Psoas muscle (tissue), 8 donors: ENCODE data around the gene RICTOR. TPM values are rescaled to one million over a fixed set of nuclear protein-coding genes. Genes with fewer than 3 reads are reported as not detected.
A peak's percentile ranks its signal among the peaks of the same experiment; 100 is the strongest.

ENCODE experiments used
- ATAC-seq, 4 donors: fragments of 200-7000 bp; cut with Tn5 transposase; one replicate each; pipeline ENCODE4 v1.9.1; 2020; ENCODE audit warnings: moderate library complexity in 3 of 4, mild to moderate bottlenecking in 2 of 4
- DNase-seq, 2 donors: peaks; one replicate each; pipeline ENCODE4 v3.0.0-alpha.2; 2020
- H3K27ac ChIP-seq: fragments of 200-600 bp; one replicate; pipeline ENCODE4 v1.8.0; 2022
- H3K27me3 ChIP-seq, 3 donors: fragments of 200-600 bp in 1 of 3; one replicate each; pipeline versions ENCODE4 v1.6.1 to v1.8.0; 2013 to 2022; ENCODE audit warnings: low read length in 2 of 3, mild to moderate bottlenecking in 2 of 3, moderate library complexity in 1 of 3; ENCODE audit not compliant: insufficient read depth in 3 of 3
- H3K36me3 ChIP-seq, 2 donors: fragments of 200-600 bp in 1 of 2; one replicate each; pipeline versions ENCODE4 v1.6.1 to v1.8.0; 2013 to 2022; ENCODE audit warnings: low read depth in 1 of 2, mild to moderate bottlenecking in 1 of 2, moderate library complexity in 1 of 2; ENCODE audit not compliant: insufficient read depth in 1 of 2
- H3K4me1 ChIP-seq: fragments of 200-600 bp; one replicate; pipeline ENCODE4 v1.8.0; 2022
- H3K4me3 ChIP-seq: fragments of 200-600 bp; one replicate; pipeline ENCODE4 v1.8.0; 2022; ENCODE audit warnings: mild to moderate bottlenecking
- H3K9me3 ChIP-seq: fragments of 200-600 bp; one replicate; pipeline ENCODE4 v1.8.0; 2022
- WGBS, 3 donors: extraction: QIAGEN DNeasy Blood & Tissue Kit; methylation state at CpG; one replicate each; pipeline versions ENCODE4 v1.1.6 to v1.1.7; 2013; 5-methylcytosine and 5-hydroxymethylcytosine counted together
- intact Hi-C, 2 donors: fragments of 100-400 bp; cut with DNase I; formaldehyde crosslinking; loops; one replicate each; pipeline versions ENCODE4 v1.11.0 to v1.14.2; 2022
- polyA plus RNA-seq, 3 donors: library from polyadenylated mRNA; stranded (reverse); fragments of 200-250 nt; gene quantifications; one replicate each; pipeline ENCODE4 v1.2.3, GENCODE V29; 2013
- total RNA-seq, 4 donors: library from RNA; stranded (reverse); fragmentation: NEBNext Ultra II Directional in 2 of 4; extraction: Animal tissue kit (Norgen Biotek cat#: 25700) in 2 of 4; gene quantifications; one replicate each; pipeline versions ENCODE4 v1.2.1 to v1.2.4, GENCODE V29; 2021 to 2023
- TF ChIP-seq, protein P1 (sequence below): fragments of 200-600 bp; IDR thresholded peaks from one replicate; pipeline ENCODE4 v1.8.0; 2022; ENCODE audit warnings: antibody characterized with exemption
- donor health status: healthy with polysubstance abuse.
- donor health status: DM: no; HTN: no; CAD: no; lungs with moderate emphysema.
- donor health status: Bipolar disorder and iron deficiency.
- donor health status: healthy.
- donor health status: DM: yes; HTN: yes; CAD: no.
- donor health status: DM: no; HTN: no; CAD: no.
- donor health status: DM: no; HTN: no; CAD: no.
- donor health status: DM: yes; HTN: yes; CAD: no.

The RICTOR gene
- total and polyA plus RNA-seq, 7 donors: 2.7 to 46.7 (median 34.0) TPM

DNA sequence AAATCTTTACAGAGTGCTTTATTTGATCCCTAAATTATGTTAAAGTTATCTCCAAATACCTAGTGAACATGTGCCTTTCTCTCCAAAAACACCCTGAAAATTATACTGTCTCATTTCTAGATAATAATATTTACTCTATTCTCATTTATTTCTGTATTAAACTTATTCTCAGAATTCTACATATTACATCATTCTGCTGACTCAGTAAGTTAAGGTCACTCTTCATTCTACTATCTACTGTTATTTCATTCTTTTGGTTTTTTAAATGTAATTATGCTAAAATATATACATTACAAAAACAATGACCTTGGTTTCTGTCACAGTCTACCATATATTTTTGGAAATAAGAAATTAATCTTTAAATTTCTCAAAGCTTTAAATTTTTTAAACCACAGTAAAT lies 96.2 kb downstream of the RICTOR start:
- ATAC-seq: no peak
- H3K36me3 ChIP-seq: peaks cover 6 to 79% of the 10 kb centered on the region in 2 donors

DNA sequence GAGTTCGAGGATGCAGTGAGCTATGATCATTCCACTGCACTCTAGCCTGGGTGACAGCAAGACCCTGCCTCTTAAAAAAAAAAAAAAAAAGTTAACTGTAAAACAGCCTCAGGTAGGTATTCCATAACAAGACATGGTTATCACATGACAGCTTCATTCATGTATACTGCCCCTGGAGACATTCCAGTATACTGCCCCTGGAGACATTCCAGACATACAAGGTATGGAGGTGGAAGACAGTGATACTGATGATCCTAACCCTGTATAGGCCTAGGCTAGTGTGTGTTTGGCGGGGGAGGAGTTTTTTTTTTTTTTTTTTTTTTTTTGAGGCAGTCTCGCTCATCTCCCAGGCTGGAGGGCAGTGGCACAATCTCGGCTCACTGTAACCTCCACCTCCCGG lies 105.5 kb downstream of the RICTOR start:
- DNase-seq (no peak), ATAC-seq (peak in 1 of 4 donors; percentile 41)
- no peaks in the 10 kb centered on the region for H3K4me1 ChIP-seq
- TF ChIP-seq, protein P1, sequence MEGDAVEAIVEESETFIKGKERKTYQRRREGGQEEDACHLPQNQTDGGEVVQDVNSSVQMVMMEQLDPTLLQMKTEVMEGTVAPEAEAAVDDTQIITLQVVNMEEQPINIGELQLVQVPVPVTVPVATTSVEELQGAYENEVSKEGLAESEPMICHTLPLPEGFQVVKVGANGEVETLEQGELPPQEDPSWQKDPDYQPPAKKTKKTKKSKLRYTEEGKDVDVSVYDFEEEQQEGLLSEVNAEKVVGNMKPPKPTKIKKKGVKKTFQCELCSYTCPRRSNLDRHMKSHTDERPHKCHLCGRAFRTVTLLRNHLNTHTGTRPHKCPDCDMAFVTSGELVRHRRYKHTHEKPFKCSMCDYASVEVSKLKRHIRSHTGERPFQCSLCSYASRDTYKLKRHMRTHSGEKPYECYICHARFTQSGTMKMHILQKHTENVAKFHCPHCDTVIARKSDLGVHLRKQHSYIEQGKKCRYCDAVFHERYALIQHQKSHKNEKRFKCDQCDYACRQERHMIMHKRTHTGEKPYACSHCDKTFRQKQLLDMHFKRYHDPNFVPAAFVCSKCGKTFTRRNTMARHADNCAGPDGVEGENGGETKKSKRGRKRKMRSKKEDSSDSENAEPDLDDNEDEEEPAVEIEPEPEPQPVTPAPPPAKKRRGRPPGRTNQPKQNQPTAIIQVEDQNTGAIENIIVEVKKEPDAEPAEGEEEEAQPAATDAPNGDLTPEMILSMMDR: no peak
- H3K36me3 ChIP-seq: peaks cover 0 to 93% of the 10 kb centered on the region in 2 donors
- H3K4me3 ChIP-seq: no peak overlapping the region
- no peak overlapping the region for H3K27ac ChIP-seq
- intact Hi-C loops: no loop called here
- 98 to 100% (median 99%) methylated on average over 5 of the region's 5 CpGs for WGBS, 3 donors
- no peaks in the 10 kb centered on the region for H3K27me3 ChIP-seq
- H3K9me3 ChIP-seq: no peaks in the 10 kb centered on the region

More for the DNA sequence above, 96.2 kb downstream of the RICTOR start:
- no peaks in the 10 kb centered on the region for H3K27me3 ChIP-seq
- intact Hi-C loops: no loop called here
- no peak for DNase-seq
- H3K4me1 ChIP-seq: no peaks in the 10 kb centered on the region
- H3K9me3 ChIP-seq: no peaks in the 10 kb centered on the region
- no peak overlapping the region for H3K4me3 ChIP-seq
- TF ChIP-seq, protein P1: no peak
- H3K27ac ChIP-seq: no peak overlapping the region

GRCh38 chr5:38961691-38962090 lies 112.5 kb downstream of the RICTOR start:
- WGBS, 3 donors: 92 to 95% (median 95%) methylated on average over 2 of the region's 2 CpGs
- ATAC-seq: no peak
- TF ChIP-seq, protein P1: no peak
- no peak overlapping the region for H3K4me3 ChIP-seq
- intact Hi-C loops: no loop called here
- DNase-seq: no peak
- no peaks in the 10 kb centered on the region for H3K27me3 ChIP-seq
- H3K36me3 ChIP-seq: peaks cover 4 to 100% of the 10 kb centered on the region in 2 donors
- no peak overlapping the region for H3K27ac ChIP-seq
- H3K9me3 ChIP-seq: no peaks in the 10 kb centered on the region
- H3K4me1 ChIP-seq: no peaks in the 10 kb centered on the region

- WGBS, 3 donors: 90 to 95% (median 91%) methylated on average over 4 of the region's 4 CpGs
- no peaks in the 10 kb centered on the region for H3K27me3 ChIP-seq
- peaks cover 0 to 100% of the 10 kb centered on the region in 2 donors for H3K36me3 ChIP-seq
Measured at GRCh38 chr5:38953426-38954012, 120.7 kb downstream of the RICTOR start.

More at GRCh38 chr5:38953426-38954012, 120.7 kb downstream of the RICTOR start:
- Histone ChIP-seq H3K27ac (no peak overlapping the region), H3K9me3 (no peaks in the 10 kb centered on the region), H3K4me3 (no peak overlapping the region), H3K4me1 (no peaks in the 10 kb centered on the region)
- no peak for DNase-seq
- ATAC-seq: no peak
- intact Hi-C loops: no loop called here
- TF ChIP-seq, protein P1: no peak
